ENCODE results near the gene DBP. TPM values are rescaled to one million over a fixed set of nuclear protein-coding genes. Genes with fewer than 3 reads are reported as not detected.

The DBP gene
- total and polyA plus RNA-seq, 8 donors, result 6.4 to 11.1 (median 9.5) TPM

DNA sequence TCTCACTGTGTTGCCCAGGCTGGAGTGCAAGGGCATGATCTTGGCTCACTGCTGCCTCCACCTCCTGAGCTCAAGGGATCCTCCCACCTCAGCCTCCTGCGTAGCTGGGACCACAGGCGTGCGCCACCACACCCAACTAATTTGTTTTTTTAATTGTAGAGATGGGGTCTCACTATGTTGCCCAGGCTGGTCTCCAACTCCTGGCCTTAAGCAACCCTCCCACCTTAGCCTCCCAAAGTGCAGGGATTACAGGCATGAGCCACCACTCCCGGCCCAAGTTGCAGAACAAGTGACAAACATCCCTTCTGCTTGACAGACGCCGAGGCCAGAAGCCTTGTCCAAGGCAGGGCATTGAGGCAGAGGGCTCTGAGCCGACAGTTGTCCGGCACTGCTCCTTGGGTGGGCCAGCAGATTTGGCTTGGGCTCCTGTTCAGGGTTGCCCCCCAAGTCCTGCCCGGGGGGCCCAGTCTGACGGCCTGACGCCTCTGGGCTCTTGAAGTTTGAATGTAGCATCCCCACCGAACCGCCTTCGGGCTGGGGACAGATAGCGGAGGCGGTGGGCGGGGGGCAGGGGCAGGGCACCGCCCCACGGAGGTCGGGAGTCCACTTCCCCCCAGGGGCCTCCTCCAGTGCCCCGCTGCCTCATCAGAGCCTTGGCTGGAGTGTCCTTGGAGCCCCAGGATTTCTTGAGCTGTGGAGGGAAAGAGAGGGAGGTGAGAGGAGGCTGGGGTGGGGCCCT lies 36.3 kb downstream of the DBP start:
- TF ChIP-seq, protein P1, sequence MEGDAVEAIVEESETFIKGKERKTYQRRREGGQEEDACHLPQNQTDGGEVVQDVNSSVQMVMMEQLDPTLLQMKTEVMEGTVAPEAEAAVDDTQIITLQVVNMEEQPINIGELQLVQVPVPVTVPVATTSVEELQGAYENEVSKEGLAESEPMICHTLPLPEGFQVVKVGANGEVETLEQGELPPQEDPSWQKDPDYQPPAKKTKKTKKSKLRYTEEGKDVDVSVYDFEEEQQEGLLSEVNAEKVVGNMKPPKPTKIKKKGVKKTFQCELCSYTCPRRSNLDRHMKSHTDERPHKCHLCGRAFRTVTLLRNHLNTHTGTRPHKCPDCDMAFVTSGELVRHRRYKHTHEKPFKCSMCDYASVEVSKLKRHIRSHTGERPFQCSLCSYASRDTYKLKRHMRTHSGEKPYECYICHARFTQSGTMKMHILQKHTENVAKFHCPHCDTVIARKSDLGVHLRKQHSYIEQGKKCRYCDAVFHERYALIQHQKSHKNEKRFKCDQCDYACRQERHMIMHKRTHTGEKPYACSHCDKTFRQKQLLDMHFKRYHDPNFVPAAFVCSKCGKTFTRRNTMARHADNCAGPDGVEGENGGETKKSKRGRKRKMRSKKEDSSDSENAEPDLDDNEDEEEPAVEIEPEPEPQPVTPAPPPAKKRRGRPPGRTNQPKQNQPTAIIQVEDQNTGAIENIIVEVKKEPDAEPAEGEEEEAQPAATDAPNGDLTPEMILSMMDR (IDR thresholded peaks at IDR 0.05), result no peak
- intact Hi-C loops (cut with DNase I), result no loop called here

DNA sequence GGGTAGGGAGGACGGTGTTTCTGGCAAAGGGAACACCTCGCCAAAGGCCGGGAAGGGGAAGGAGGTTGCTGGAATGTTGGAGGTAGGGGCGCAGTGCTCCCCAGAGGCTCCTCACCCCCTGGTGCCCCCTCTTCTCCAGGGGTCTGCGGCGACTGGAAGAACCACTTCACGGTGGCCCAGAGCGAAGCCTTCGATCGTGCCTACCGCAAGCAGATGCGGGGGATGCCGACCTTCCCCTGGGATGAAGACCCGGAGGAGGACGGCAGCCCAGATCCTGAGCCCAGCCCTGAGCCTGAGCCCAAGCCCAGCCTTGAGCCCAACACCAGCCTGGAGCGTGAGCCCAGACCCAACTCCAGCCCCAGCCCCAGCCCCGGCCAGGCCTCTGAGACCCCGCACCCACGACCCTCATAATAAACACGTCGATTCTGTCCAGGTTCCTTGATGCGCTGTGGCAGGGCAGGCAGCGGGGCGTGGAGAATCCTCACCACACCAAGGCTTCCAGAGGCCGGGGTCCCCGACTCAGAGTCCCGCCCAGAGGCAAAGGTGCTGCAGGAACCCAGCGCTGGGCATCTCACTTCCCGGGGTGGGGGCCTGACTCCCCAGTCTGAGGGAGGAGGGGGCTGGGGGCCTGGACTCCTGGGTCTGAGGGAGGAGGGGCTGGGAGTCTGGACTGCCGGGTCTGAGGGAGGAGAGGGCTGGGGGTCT lies 38.0 kb downstream of the DBP start:
- TF ChIP-seq, protein P1 (IDR thresholded peaks at IDR 0.05), result no peak
- intact Hi-C loops (cut with DNase I), result no loop called here
- no peak for ATAC-seq

More for the DNA sequence above, 36.3 kb downstream of the DBP start:
- no peak for DNase-seq
- H3K27ac ChIP-seq, result no peak overlapping the region
- no peaks in the 10 kb centered on the region for H3K4me1 ChIP-seq
- peaks cover 0 to 5% of the 10 kb centered on the region in 2 donors for H3K27me3 ChIP-seq
- no peak overlapping the region for H3K4me3 ChIP-seq
- H3K36me3 ChIP-seq, result no peaks in the 10 kb centered on the region
- H3K9me3 ChIP-seq, result no peaks in the 10 kb centered on the region
- ATAC-seq, result no peak

DNA sequence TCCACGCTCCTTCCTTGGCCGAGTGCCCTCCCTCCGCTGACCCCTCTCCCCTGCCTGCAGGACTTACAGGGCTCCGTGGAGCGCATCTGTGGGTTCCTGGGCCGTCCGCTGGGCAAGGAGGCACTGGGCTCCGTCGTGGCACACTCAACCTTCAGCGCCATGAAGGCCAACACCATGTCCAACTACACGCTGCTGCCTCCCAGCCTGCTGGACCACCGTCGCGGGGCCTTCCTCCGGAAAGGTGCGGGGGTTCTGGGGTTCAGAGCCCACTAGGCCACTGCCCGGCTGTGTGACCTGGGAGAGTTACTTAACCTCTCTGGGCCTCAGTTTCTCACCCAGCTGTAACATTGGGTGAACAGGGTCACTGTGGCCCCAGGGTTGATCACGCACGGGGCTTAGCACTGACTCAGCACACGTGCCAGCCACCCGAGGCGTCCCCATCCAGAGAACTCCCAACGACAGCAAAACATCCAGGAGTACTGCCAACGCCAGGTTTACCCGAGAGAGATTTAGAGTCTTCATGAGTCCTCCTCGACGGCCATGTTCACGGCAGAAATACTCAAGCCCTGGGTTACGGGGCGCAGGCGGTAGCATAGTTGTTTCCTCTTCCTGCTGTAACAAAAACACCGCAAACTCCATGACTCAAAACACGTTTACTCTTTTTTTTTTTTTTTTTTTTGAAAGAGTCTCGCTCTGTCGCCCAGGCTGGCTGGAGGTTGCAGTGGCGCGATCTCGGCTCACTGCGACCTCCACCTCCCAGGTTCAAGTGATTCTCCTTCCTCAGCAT lies 40.3 kb downstream of the DBP start:
- H3K4me1 ChIP-seq, result no peaks in the 10 kb centered on the region
- ATAC-seq (no peak), DNase-seq (no peak)
- TF ChIP-seq, protein P1 (IDR thresholded peaks at IDR 0.05), result no peak
- H3K4me3 ChIP-seq, result no peak overlapping the region
- no peaks in the 10 kb centered on the region for H3K36me3 ChIP-seq
- H3K9me3 ChIP-seq, result no peaks in the 10 kb centered on the region
- H3K27me3 ChIP-seq, result peaks cover 0 to 5% of the 10 kb centered on the region in 2 donors
- intact Hi-C loops (cut with DNase I), result no loop called here
- no peak overlapping the region for H3K27ac ChIP-seq

More for the DNA sequence above, 38.0 kb downstream of the DBP start:
- Histone ChIP-seq H3K27ac (no peak overlapping the region), H3K4me3 (no peak overlapping the region), H3K27me3 (peaks cover 0 to 5% of the 10 kb centered on the region in 2 donors), H3K36me3 (no peaks in the 10 kb centered on the region), H3K9me3 (no peaks in the 10 kb centered on the region), H3K4me1 (no peaks in the 10 kb centered on the region)
- DNase-seq, result no peak

DNA sequence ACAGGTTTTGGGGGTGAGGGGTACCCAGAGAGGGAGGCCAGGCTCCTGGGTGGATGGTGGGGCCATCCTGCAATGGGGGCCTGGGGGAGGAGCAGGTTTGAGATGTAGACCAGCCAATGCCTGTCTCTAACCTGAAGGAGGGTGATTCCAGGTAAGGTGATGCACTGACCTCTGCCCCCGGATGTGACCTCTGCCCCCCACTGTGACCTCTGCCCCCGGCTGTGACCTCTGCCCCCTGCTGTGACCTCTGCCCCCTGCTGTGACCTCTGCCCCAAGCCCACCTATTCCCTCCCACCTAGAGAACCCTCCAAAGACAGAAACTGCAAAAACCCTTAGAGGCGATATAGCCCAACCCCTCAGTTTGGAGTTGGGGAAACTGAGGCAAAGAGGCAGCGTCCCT lies 40.9 kb downstream of the DBP start:
- H3K27ac ChIP-seq, result no peak overlapping the region
- no peaks in the 10 kb centered on the region for H3K36me3 ChIP-seq
- no peak overlapping the region for H3K4me3 ChIP-seq
- peaks cover 0 to 5% of the 10 kb centered on the region in 2 donors for H3K27me3 ChIP-seq
- H3K4me1 ChIP-seq, result no peaks in the 10 kb centered on the region
- DNase-seq, result no peak
- H3K9me3 ChIP-seq, result no peaks in the 10 kb centered on the region
- intact Hi-C loops (cut with DNase I), result no loop called here
- no peak for ATAC-seq
- TF ChIP-seq, protein P1 (IDR thresholded peaks at IDR 0.05), result no peak

DNA sequence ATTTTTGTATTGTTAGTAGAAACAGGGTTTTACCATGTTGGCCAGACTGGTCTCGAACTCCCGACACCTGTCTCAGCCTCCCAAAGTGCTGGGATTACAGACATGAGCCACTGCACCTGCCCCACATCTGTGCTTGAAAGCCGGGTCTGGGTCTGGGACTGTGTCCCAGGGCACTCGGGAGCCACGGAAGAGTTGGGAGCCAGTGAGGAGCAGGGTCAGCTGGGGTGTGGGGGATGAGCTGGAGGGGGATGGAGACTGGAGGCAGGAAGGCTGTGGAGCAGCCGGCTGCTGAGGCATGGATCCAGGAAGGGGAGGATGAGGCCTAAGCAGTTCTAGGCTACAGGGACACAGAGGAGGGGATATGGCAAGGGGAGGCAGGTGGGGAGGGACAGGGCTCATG lies 41.3 kb downstream of the DBP start:
- ATAC-seq, result no peak
- no peaks in the 10 kb centered on the region for H3K9me3 ChIP-seq
- no peaks in the 10 kb centered on the region for H3K4me1 ChIP-seq
- no peak overlapping the region for H3K27ac ChIP-seq
- H3K4me3 ChIP-seq, result no peak overlapping the region
- H3K27me3 ChIP-seq, result peaks cover 0 to 5% of the 10 kb centered on the region in 2 donors
- H3K36me3 ChIP-seq, result no peaks in the 10 kb centered on the region
- intact Hi-C loops (cut with DNase I), result no loop called here
- TF ChIP-seq, protein P1 (IDR thresholded peaks at IDR 0.05), result no peak
- no peak for DNase-seq
